ENCODE measurements around the gene UBE2I. TPM values are rescaled to one million over a fixed set of nuclear protein-coding genes. Genes with fewer than 3 reads are reported as not detected.

UBE2I gene
- total and polyA plus RNA-seq, 4 donors, result 35.7 to 86.7 (median 72.4) TPM

DNA sequence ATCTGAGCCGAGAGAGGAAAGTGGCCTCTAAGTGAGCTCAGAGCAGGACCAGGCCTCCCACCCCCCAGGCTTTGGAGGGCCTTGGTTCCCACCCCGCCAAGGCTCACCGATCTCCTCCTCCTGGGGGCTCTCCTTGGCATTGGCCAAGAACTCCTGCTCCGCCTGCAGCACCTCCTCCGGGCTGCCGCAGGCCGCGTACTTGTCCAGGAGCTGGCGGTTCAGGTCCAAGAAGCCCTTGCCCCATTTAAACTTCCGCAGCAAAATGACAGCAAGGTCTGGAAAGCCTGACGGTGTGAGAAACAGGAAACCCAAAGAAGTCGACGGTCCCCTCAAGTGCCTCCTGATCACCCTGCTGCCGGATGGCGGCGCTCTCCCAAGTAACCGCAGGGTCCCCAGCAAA, 40.5 kb downstream of the UBE2I start:
- Histone ChIP-seq H3K9me3 (ENCODE audit: control insufficient read depth, low read length) (no peaks in the 10 kb centered on the region), H3K36me3 (ENCODE audit: control insufficient read depth in 1 of 2, insufficient read depth in 2 of 2, low read length in 1 of 2) (no peaks in the 10 kb centered on the region), H3K4me1 (ENCODE audit: control insufficient read depth in 1 of 2, insufficient read depth in 2 of 2, low read length in 2 of 2) (no peaks in the 10 kb centered on the region), H3K27ac (ENCODE audit: low read depth in 1 of 2, low read length in 2 of 2) (no peak overlapping the region), H3K4me3 (ENCODE audit: low read length in 2 of 2) (no peak overlapping the region), H3K27me3 (ENCODE audit: control insufficient read depth in 1 of 2, insufficient read depth in 2 of 2, low read length in 1 of 2) (no peaks in the 10 kb centered on the region)
- intact Hi-C loops (cut with DNase I), result loop anchor here in 1 of 2 donors (5.0 kb wide), 1 partner anchor 72 kb away; the partner anchor contains the start of gene UQCC4
- 91 to 94% methylated on average over 16 to 17 of the region's 17 CpGs for WGBS, 2 donors
- DNase-seq (no peak), ATAC-seq (ENCODE audit: low FRiP score) (no peak)

- Histone ChIP-seq H3K4me1 (ENCODE audit: control insufficient read depth in 1 of 2, insufficient read depth in 2 of 2, low read length in 2 of 2) (no peaks in the 10 kb centered on the region), H3K36me3 (ENCODE audit: control insufficient read depth in 1 of 2, insufficient read depth in 2 of 2, low read length in 1 of 2) (no peaks in the 10 kb centered on the region), H3K4me3 (ENCODE audit: low read length in 2 of 2) (peak overlapping the region in 1 of 2 donors; percentile 70), H3K9me3 (ENCODE audit: control insufficient read depth, low read length) (no peaks in the 10 kb centered on the region), H3K27me3 (ENCODE audit: control insufficient read depth in 1 of 2, insufficient read depth in 2 of 2, low read length in 1 of 2) (no peaks in the 10 kb centered on the region), H3K27ac (ENCODE audit: low read depth in 1 of 2, low read length in 2 of 2) (no peak overlapping the region)
- intact Hi-C loops (cut with DNase I), result loop anchor here in 1 of 2 donors (5.0 kb wide), 1 partner anchor 72 kb away; the partner anchor contains the start of gene UQCC4
- no peak for ATAC-seq (ENCODE audit: low FRiP score)
- no peak for DNase-seq
- WGBS, 2 donors, result 80 to 82% methylated on average over 19 of the region's 19 CpGs
Observed at GRCh38 chr16:1350691-1351090, 41.3 kb downstream of the UBE2I start.

- Histone ChIP-seq H3K36me3 (ENCODE audit: control insufficient read depth in 1 of 2, insufficient read depth in 2 of 2, low read length in 1 of 2) (no peaks in the 10 kb centered on the region), H3K4me3 (ENCODE audit: low read length in 2 of 2) (peak overlapping the region; percentile 67 to 70), H3K4me1 (ENCODE audit: control insufficient read depth in 1 of 2, insufficient read depth in 2 of 2, low read length in 2 of 2) (no peaks in the 10 kb centered on the region), H3K27me3 (ENCODE audit: control insufficient read depth in 1 of 2, insufficient read depth in 2 of 2, low read length in 1 of 2) (no peaks in the 10 kb centered on the region), H3K9me3 (ENCODE audit: control insufficient read depth, low read length) (no peaks in the 10 kb centered on the region), H3K27ac (ENCODE audit: low read depth in 1 of 2, low read length in 2 of 2) (no peak overlapping the region)
- intact Hi-C loops (cut with DNase I), result loop anchor here in 1 of 2 donors (5.0 kb wide), 1 partner anchor 71 kb away; the partner anchor contains the start of gene UQCC4
- 1% methylated on average over 30 to 35 of the region's 35 CpGs for WGBS, 2 donors
- DNase-seq, result no peak
- peak; percentile 15 for ATAC-seq (ENCODE audit: low FRiP score)
Observed at GRCh38 chr16:1351215-1351581, 41.8 kb downstream of the UBE2I start.

DNA sequence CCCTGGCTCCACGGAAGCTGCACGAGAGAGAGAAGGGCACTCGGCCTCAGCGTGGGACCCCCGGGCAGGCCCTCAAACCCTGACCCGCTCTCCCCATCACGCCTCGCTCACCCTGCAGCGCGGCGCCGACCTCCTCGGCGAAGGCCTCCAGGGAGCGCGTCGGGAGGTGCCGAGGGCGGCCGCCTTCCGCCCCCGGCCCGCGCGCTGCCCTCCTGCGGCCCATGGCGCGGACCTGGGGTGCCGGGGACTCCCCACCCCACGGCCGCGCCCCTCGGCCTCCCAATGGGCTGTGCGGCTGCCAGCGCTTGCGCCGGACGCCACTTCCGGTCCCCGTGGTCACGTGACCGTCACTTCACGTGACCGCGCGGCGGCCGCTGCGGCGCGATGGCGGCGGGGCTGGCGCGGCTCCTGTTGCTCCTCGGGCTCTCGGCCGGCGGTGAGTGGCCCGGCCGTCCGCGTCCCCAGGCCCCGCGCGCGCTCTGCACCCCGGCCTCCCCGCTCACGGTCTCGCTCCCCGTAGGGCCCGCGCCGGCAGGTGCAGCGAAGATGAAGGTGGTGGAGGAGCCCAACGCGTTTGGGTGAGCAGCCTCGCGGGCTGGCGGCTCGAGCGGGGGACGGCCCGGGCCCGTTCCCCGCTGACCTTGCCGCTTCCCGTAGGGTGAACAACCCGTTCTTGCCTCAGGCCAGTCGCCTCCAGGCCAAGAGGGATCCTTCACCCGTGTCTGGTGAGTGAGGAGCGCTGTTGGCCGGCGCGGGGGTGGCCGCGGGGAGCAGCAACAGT, 42.3 kb downstream of the UBE2I start, which contains the start of the genes GNPTG and TSR3:
Gene GNPTG (plus strand): TSS at position 350 of the 781 bp plus-strand sequence. CDS start 35 bp downstream, at position 385.
Gene TSR3 (minus strand): TSS at position 297 of the 781 bp plus-strand sequence. CDS start 74 bp downstream, at position 223.
- ATAC-seq (ENCODE audit: low FRiP score), result peak; percentile 85
- DNase-seq, result peak; percentile 90 to 94
- Histone ChIP-seq H3K27me3 (ENCODE audit: control insufficient read depth in 1 of 2, insufficient read depth in 2 of 2, low read length in 1 of 2) (no peaks in the 10 kb centered on the region), H3K9me3 (ENCODE audit: control insufficient read depth, low read length) (no peaks in the 10 kb centered on the region), H3K27ac (ENCODE audit: low read depth in 1 of 2, low read length in 2 of 2) (no peak within 1 kb of the TSS), H3K4me3 (ENCODE audit: low read length in 2 of 2) (peak within 1 kb of the TSS; percentile 67 to 70), H3K4me1 (ENCODE audit: control insufficient read depth in 1 of 2, insufficient read depth in 2 of 2, low read length in 2 of 2) (no peaks in the 10 kb centered on the region), H3K36me3 (ENCODE audit: control insufficient read depth in 1 of 2, insufficient read depth in 2 of 2, low read length in 1 of 2) (no peaks in the 10 kb centered on the region)
- intact Hi-C loops (cut with DNase I), result loop anchor here in 1 of 2 donors (5.0 kb wide), 1 partner anchor 71 kb away; the partner anchor contains the start of gene UQCC4
- 0% methylated on average over 72 to 98 of the region's 98 CpGs for WGBS, 2 donors

DNA sequence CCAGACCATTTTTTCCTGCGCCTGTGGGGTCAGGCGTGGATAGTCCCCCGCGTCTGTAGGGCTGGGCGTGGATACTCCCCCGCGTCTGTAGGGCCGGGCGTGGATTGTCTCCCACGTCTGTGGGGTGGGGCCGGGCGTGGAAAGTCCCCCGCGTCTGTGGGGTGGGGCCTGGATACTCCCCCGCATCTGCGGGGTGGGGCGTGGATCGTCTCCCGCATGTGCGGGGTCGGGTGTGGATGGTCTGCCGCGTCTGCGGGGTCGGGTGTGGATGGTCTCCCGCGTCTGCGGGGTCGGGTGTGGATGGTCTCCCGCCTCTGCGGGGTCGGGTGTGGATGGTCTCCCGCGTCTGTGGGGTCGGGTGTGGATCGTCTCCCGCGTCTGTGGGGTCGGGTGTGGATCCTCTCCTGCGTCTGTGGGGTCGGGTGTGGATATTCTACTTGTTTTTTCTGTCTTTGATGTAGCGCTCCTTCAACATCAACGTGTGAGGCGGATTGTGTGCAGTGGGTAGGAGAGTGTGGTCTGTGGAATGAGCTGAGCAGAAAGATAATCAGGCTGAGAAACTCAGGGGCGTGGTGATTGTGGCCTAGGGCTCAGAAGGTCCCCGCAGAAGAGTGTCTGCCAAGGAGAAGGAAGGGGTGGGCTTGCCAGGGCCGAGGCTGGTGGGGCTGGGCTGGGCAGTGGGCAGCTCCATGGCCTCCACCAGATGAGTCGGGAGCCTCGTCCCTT, 45.5 kb downstream of the UBE2I start:
- H3K4me1 ChIP-seq (ENCODE audit: control insufficient read depth in 1 of 2, insufficient read depth in 2 of 2, low read length in 2 of 2), result no peaks in the 10 kb centered on the region
- H3K27me3 ChIP-seq (ENCODE audit: control insufficient read depth in 1 of 2, insufficient read depth in 2 of 2, low read length in 1 of 2), result no peaks in the 10 kb centered on the region
- H3K36me3 ChIP-seq (ENCODE audit: control insufficient read depth in 1 of 2, insufficient read depth in 2 of 2, low read length in 1 of 2), result no peaks in the 10 kb centered on the region
- DNase-seq, result no peak
- H3K4me3 ChIP-seq (ENCODE audit: low read length in 2 of 2), result no peak overlapping the region
- no peak overlapping the region for H3K27ac ChIP-seq (ENCODE audit: low read depth in 1 of 2, low read length in 2 of 2)
- 89 to 91% methylated on average over 49 of the region's 49 CpGs for WGBS, 2 donors
- no peaks in the 10 kb centered on the region for H3K9me3 ChIP-seq (ENCODE audit: control insufficient read depth, low read length)
- intact Hi-C loops (cut with DNase I), result loop anchor here in 1 of 2 donors (5.0 kb wide), 1 partner anchor 67 kb away; the partner anchor contains the start of gene UQCC4
- ATAC-seq (ENCODE audit: low FRiP score), result no peak

GRCh38 chr16:1355591-1355990, 46.2 kb downstream of the UBE2I start:
- H3K4me3 ChIP-seq (ENCODE audit: low read length in 2 of 2), result no peak overlapping the region
- no peak for ATAC-seq (ENCODE audit: low FRiP score)
- no peaks in the 10 kb centered on the region for H3K36me3 ChIP-seq (ENCODE audit: control insufficient read depth in 1 of 2, insufficient read depth in 2 of 2, low read length in 1 of 2)
- no peaks in the 10 kb centered on the region for H3K4me1 ChIP-seq (ENCODE audit: control insufficient read depth in 1 of 2, insufficient read depth in 2 of 2, low read length in 2 of 2)
- no peak overlapping the region for H3K27ac ChIP-seq (ENCODE audit: low read depth in 1 of 2, low read length in 2 of 2)
- no peak for DNase-seq
- intact Hi-C loops (cut with DNase I), result no loop called here
- H3K9me3 ChIP-seq (ENCODE audit: control insufficient read depth, low read length), result no peaks in the 10 kb centered on the region
- no peaks in the 10 kb centered on the region for H3K27me3 ChIP-seq (ENCODE audit: control insufficient read depth in 1 of 2, insufficient read depth in 2 of 2, low read length in 1 of 2)
- WGBS, 2 donors, result 77 to 82% methylated on average over 15 of the region's 15 CpGs

- no peaks in the 10 kb centered on the region for H3K9me3 ChIP-seq (ENCODE audit: control insufficient read depth, low read length)
- no peak overlapping the region for H3K4me3 ChIP-seq (ENCODE audit: low read length in 2 of 2)
- H3K4me1 ChIP-seq (ENCODE audit: control insufficient read depth in 1 of 2, insufficient read depth in 2 of 2, low read length in 2 of 2), result no peaks in the 10 kb centered on the region
- intact Hi-C loops (cut with DNase I), result no loop called here
- ATAC-seq (ENCODE audit: low FRiP score) (no peak), DNase-seq (no peak)
- H3K27ac ChIP-seq (ENCODE audit: low read depth in 1 of 2, low read length in 2 of 2), result no peak overlapping the region
- no peaks in the 10 kb centered on the region for H3K36me3 ChIP-seq (ENCODE audit: control insufficient read depth in 1 of 2, insufficient read depth in 2 of 2, low read length in 1 of 2)
- no peaks in the 10 kb centered on the region for H3K27me3 ChIP-seq (ENCODE audit: control insufficient read depth in 1 of 2, insufficient read depth in 2 of 2, low read length in 1 of 2)
- 79 to 80% methylated on average over 30 to 33 of the region's 33 CpGs for WGBS, 2 donors
Observed at GRCh38 chr16:1356061-1356900, 46.8 kb downstream of the UBE2I start.

DNA sequence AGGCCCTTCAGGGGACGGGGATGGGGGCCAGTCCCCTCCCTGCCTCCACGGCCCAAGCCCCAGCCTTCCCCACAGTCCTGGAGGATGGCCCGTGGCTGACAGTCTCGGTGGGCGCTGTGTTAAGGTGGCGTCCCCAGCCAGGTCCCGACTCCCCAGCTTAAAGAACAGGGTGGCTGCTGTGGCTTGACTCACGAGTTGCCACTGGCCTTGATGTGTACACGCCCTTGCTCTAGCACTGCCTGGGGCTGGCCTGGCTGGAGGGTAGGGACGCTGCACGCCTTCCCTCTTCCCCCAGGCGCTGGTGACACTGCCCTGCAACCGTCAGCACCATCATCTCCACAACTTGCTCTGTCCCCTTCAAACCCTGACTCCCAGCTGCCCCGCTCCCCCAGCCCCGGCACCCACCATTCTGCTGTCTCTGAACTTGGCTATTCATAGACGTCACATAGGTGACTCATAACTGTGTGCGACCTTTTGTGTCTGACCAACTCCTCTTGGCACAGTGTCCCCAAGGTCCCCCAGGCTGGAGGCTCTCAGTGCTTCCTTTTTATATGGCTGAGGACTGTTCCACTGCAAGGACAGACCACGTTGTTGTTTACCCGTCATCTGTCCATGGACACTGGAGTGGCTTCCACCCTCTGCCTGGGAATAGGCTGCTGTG, 48.6 kb downstream of the UBE2I start:
- DNase-seq (no peak), ATAC-seq (ENCODE audit: low FRiP score) (peak; percentile 3)
- Histone ChIP-seq H3K27me3 (ENCODE audit: control insufficient read depth in 1 of 2, insufficient read depth in 2 of 2, low read length in 1 of 2) (no peaks in the 10 kb centered on the region), H3K9me3 (ENCODE audit: control insufficient read depth, low read length) (no peaks in the 10 kb centered on the region), H3K27ac (ENCODE audit: low read depth in 1 of 2, low read length in 2 of 2) (no peak overlapping the region), H3K36me3 (ENCODE audit: control insufficient read depth in 1 of 2, insufficient read depth in 2 of 2, low read length in 1 of 2) (peaks cover 0 to 2% of the 10 kb centered on the region in 2 donors), H3K4me1 (ENCODE audit: control insufficient read depth in 1 of 2, insufficient read depth in 2 of 2, low read length in 2 of 2) (no peaks in the 10 kb centered on the region), H3K4me3 (ENCODE audit: low read length in 2 of 2) (no peak overlapping the region)
- 81 to 83% methylated on average over 19 of the region's 19 CpGs for WGBS, 2 donors
- intact Hi-C loops (cut with DNase I), result no loop called here

Measured in aorta (tissue), 5 donors.